ENCODE results near the gene NAGK.
"Not testable (repeated sequence)": the region's sequence is repeated elsewhere in the genome, so short reads cannot be mapped to it uniquely, and the experiment has no call there.

DNA sequence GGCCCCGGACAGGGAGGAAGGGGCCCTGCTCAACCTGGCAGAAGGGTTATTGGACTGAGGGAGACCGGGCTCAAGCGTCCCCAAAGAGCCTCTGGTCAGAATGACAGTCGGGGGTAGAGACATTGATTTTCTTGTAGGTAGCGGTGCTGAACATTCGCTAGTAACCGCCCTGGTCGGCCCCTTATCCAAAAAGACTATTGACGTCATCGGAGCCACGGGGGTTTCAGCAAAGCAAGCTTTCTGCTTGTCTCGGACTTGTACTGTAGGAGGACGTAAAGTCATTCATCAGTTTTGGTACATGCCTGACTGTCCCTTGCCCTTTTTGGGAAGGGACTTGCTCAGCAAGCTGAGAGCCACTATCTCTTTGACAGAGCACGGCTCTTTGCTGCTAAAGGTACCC lies 47.1 kb upstream of the NAGK start:
- TF ChIP-seq, protein P1, sequence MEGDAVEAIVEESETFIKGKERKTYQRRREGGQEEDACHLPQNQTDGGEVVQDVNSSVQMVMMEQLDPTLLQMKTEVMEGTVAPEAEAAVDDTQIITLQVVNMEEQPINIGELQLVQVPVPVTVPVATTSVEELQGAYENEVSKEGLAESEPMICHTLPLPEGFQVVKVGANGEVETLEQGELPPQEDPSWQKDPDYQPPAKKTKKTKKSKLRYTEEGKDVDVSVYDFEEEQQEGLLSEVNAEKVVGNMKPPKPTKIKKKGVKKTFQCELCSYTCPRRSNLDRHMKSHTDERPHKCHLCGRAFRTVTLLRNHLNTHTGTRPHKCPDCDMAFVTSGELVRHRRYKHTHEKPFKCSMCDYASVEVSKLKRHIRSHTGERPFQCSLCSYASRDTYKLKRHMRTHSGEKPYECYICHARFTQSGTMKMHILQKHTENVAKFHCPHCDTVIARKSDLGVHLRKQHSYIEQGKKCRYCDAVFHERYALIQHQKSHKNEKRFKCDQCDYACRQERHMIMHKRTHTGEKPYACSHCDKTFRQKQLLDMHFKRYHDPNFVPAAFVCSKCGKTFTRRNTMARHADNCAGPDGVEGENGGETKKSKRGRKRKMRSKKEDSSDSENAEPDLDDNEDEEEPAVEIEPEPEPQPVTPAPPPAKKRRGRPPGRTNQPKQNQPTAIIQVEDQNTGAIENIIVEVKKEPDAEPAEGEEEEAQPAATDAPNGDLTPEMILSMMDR (IDR thresholded peaks at IDR 0.05; ENCODE audit: extremely low read depth in 1 of 2, insufficient read depth in 1 of 2, low read depth in 1 of 2, low read length in 2 of 2) = not testable (repeated sequence)
- TF ChIP-seq EZH2 (IDR thresholded peaks at IDR 0.05; ENCODE audit: borderline replicate concordance, low read depth, low read length, severe bottlenecking); JUN (IDR thresholded peaks at IDR 0.05; ENCODE audit: borderline replicate concordance, insufficient read depth, insufficient read length, low read depth): not testable (repeated sequence)
